Measurements from ENCODE around the gene CEMIP. TPM values are rescaled to one million over a fixed set of nuclear protein-coding genes. Genes with fewer than 3 reads are reported as not detected.

The CEMIP gene
- total RNA-seq, 1 experiment from 2014 or later, result 0.61 TPM

DNA sequence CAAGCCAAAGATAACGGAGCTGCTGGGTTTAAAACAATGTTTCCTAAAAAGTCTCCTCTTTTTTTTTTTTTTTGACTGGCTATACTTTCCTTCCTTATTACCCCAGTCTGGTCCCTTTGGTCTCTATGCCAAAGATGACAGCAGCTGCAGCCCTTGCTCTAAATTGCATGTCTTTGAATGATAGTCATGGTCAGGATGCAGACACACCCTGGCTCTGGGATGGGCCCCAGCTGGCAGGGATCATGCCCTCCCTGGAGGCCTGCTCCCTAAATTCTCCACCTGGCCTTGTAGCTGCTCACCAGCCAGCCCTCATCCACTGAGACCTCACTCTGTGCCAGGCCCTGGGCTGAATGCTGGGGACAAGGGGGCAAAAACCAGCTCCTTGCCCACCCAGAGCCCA is 114.6 kb downstream of the CEMIP start:
- BruUV-seq (replicated peaks), result no TSS peak
- CTCF ChIA-PET, result no interaction called here

DNA sequence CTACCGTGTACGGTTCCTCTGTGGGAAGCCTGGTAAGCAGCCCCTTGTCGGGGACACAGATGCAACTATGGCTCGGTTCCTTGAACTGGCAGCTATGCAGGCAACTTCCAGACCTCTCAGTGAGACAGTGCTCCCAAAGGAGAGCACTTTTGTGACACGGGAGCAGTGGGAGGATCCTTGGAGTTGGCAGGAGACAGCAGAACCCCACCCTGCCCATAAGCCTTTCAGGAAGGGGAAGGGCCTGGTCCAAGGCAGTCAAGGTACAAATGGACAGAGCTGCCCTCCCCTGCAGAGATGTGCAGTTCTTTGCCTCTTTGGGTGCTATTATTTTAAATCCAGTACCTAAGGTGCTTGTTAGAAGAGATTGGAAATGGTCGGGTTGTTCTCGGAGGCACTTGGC is 115.9 kb downstream of the CEMIP start:
- Histone ChIP-seq H3K9me2 (ENCODE audit: insufficient read depth) (no peaks in the 10 kb centered on the region), H2AFZ (no peak overlapping the region), H3K9me3 (ENCODE audit: insufficient read depth, low read depth) (no peaks in the 10 kb centered on the region), H4K20me1 (ENCODE audit: insufficient read depth) (no peaks in the 10 kb centered on the region), H3K79me2 (ENCODE audit: low read depth) (no peaks in the 10 kb centered on the region), H3K4me3 (no peak overlapping the region), H3K27ac (no peak overlapping the region), H3K4me1 (replicated peaks; ENCODE audit: insufficient read depth) (peaks cover 9% of the 10 kb centered on the region), H3K36me3 (ENCODE audit: low read depth) (no peaks in the 10 kb centered on the region), H3F3A (ENCODE audit: insufficient read depth, low read depth) (peaks cover 13% of the 10 kb centered on the region), H3K27me3 (ENCODE audit: insufficient read depth, low read depth) (no peaks in the 10 kb centered on the region), H3K4me2 (no peak overlapping the region)
- POLR2A ChIA-PET (ENCODE audit: unreplicated experiment), result no interaction called here
- intact Hi-C loops (cut with micrococcal nuclease; ENCODE audit: unreplicated experiment), result no loop called here
- CTCF ChIA-PET, result no interaction called here
- DNase-seq, result no peak
- no TSS peak for BruUV-seq (replicated peaks)
- TF ChIP-seq, protein P1, sequence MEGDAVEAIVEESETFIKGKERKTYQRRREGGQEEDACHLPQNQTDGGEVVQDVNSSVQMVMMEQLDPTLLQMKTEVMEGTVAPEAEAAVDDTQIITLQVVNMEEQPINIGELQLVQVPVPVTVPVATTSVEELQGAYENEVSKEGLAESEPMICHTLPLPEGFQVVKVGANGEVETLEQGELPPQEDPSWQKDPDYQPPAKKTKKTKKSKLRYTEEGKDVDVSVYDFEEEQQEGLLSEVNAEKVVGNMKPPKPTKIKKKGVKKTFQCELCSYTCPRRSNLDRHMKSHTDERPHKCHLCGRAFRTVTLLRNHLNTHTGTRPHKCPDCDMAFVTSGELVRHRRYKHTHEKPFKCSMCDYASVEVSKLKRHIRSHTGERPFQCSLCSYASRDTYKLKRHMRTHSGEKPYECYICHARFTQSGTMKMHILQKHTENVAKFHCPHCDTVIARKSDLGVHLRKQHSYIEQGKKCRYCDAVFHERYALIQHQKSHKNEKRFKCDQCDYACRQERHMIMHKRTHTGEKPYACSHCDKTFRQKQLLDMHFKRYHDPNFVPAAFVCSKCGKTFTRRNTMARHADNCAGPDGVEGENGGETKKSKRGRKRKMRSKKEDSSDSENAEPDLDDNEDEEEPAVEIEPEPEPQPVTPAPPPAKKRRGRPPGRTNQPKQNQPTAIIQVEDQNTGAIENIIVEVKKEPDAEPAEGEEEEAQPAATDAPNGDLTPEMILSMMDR (conservative IDR thresholded peaks at IDR 0.05), result no peak
- TF ChIP-seq EZH2 (IDR thresholded peaks at IDR 0.05; ENCODE audit: low read depth), result no peak

More for the DNA sequence above, 114.6 kb downstream of the CEMIP start:
- Histone ChIP-seq H3K27ac (no peak overlapping the region), H3K79me2 (ENCODE audit: low read depth) (no peaks in the 10 kb centered on the region), H3K4me1 (replicated peaks; ENCODE audit: insufficient read depth) (peaks cover 9% of the 10 kb centered on the region), H3K9me2 (ENCODE audit: insufficient read depth) (no peaks in the 10 kb centered on the region), H3K27me3 (ENCODE audit: insufficient read depth, low read depth) (no peaks in the 10 kb centered on the region), H2AFZ (no peak overlapping the region), H3K4me2 (no peak overlapping the region), H3K9me3 (ENCODE audit: insufficient read depth, low read depth) (no peaks in the 10 kb centered on the region), H4K20me1 (ENCODE audit: insufficient read depth) (no peaks in the 10 kb centered on the region), H3K36me3 (ENCODE audit: low read depth) (no peaks in the 10 kb centered on the region), H3F3A (ENCODE audit: insufficient read depth, low read depth) (peaks cover 13% of the 10 kb centered on the region), H3K4me3 (no peak overlapping the region)
- intact Hi-C loops (cut with micrococcal nuclease; ENCODE audit: unreplicated experiment), result no loop called here
- DNase-seq, result no peak
- POLR2A ChIA-PET (ENCODE audit: unreplicated experiment), result no interaction called here
- TF ChIP-seq, protein P1 (conservative IDR thresholded peaks at IDR 0.05), result no peak
- no peak for TF ChIP-seq EZH2 (IDR thresholded peaks at IDR 0.05; ENCODE audit: low read depth)

DNA sequence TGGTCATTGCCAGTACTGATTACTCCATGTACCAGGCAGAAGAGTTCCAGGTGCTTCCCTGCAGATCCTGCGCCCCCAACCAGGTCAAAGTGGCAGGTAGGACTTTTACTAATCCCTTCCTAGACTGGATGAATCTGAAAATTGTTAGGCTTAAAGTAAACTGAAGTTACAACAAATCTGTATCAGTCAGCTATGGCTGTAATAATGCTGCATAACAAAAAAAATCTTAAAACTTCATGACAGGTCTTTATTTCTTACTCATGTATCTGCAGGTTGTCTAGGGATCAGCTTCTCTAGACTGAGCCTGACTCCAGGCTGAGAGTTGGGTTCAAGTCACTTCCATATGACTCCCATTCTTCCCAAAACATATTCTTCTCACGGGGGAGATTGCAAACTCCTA is 116.8 kb downstream of the CEMIP start:
- H3K79me2 ChIP-seq (ENCODE audit: low read depth), result no peaks in the 10 kb centered on the region
- no peak for TF ChIP-seq EZH2 (IDR thresholded peaks at IDR 0.05; ENCODE audit: low read depth)
- TF ChIP-seq, protein P1 (conservative IDR thresholded peaks at IDR 0.05), result no peak
- no peak overlapping the region for H3K4me3 ChIP-seq
- no peaks in the 10 kb centered on the region for H3K36me3 ChIP-seq (ENCODE audit: low read depth)
- H3F3A ChIP-seq (ENCODE audit: insufficient read depth, low read depth), result peaks cover 13% of the 10 kb centered on the region
- no peaks in the 10 kb centered on the region for H3K9me3 ChIP-seq (ENCODE audit: insufficient read depth, low read depth)
- no peaks in the 10 kb centered on the region for H3K27me3 ChIP-seq (ENCODE audit: insufficient read depth, low read depth)
- intact Hi-C loops (cut with micrococcal nuclease; ENCODE audit: unreplicated experiment), result no loop called here
- POLR2A ChIA-PET (ENCODE audit: unreplicated experiment), result no interaction called here
- no peak overlapping the region for H3K27ac ChIP-seq
- H3K4me2 ChIP-seq, result no peak overlapping the region
- H3K4me1 ChIP-seq (replicated peaks; ENCODE audit: insufficient read depth), result peaks cover 9% of the 10 kb centered on the region
- no peaks in the 10 kb centered on the region for H4K20me1 ChIP-seq (ENCODE audit: insufficient read depth)
- CTCF ChIA-PET, result no interaction called here
- no peak overlapping the region for H2AFZ ChIP-seq
- no TSS peak for BruUV-seq (replicated peaks)
- H3K9me2 ChIP-seq (ENCODE audit: insufficient read depth), result no peaks in the 10 kb centered on the region
- no peak for DNase-seq
